ENCODE results near the gene SCFD1. TPM values are rescaled to one million over a fixed set of nuclear protein-coding genes. Genes with fewer than 3 reads are reported as not detected.

SCFD1 gene
- total RNA-seq, 1 donor from 2014 or later = 72.6 TPM

- no peaks in the 10 kb centered on the region for H3K9me3 ChIP-seq
- no peak for DNase-seq
- H3K27ac ChIP-seq = no peak overlapping the region
- peaks cover 11% of the 10 kb centered on the region for H3K36me3 ChIP-seq
- no peak for TF ChIP-seq CTCF (IDR thresholded peaks at IDR 0.05)
- no peak overlapping the region for H3K4me3 ChIP-seq
- intact Hi-C loops (cut with DNase I) = no loop called here
- H3K27me3 ChIP-seq = no peaks in the 10 kb centered on the region
- ATAC-seq = no peak
- no peaks in the 10 kb centered on the region for H3K4me1 ChIP-seq
Measured at GRCh38 chr14:30587141-30587540, 35.0 kb upstream of the SCFD1 start.

- DNase-seq = no peak
- intact Hi-C loops (cut with DNase I) = no loop called here
- peaks cover 11% of the 10 kb centered on the region for H3K36me3 ChIP-seq
Measured at GRCh38 chr14:30588873-30589272, 33.2 kb upstream of the SCFD1 start.

GRCh38 chr14:30596935-30597334, 25.2 kb upstream of the SCFD1 start:
- Histone ChIP-seq H3K27me3 (no peaks in the 10 kb centered on the region), H3K4me3 (no peak overlapping the region), H3K27ac (no peak overlapping the region), H3K36me3 (peaks cover 24% of the 10 kb centered on the region), H3K4me1 (no peaks in the 10 kb centered on the region), H3K9me3 (no peaks in the 10 kb centered on the region)
- ATAC-seq (no peak), DNase-seq (no peak)
- intact Hi-C loops (cut with DNase I) = no loop called here
- no peak for TF ChIP-seq CTCF (IDR thresholded peaks at IDR 0.05)

More at GRCh38 chr14:30588873-30589272, 33.2 kb upstream of the SCFD1 start:
- H3K27ac ChIP-seq = no peak overlapping the region
- TF ChIP-seq CTCF (IDR thresholded peaks at IDR 0.05) = no peak
- ATAC-seq = no peak
- H3K9me3 ChIP-seq = no peaks in the 10 kb centered on the region
- no peak overlapping the region for H3K4me3 ChIP-seq
- H3K4me1 ChIP-seq = no peaks in the 10 kb centered on the region
- no peaks in the 10 kb centered on the region for H3K27me3 ChIP-seq

GRCh38 chr14:30597504-30597903, 24.6 kb upstream of the SCFD1 start:
- peaks cover 28% of the 10 kb centered on the region for H3K36me3 ChIP-seq

GRCh38 chr14:30600922-30601918, 20.9 kb upstream of the SCFD1 start:
- Histone ChIP-seq H3K36me3 (peaks cover 38% of the 10 kb centered on the region), H3K4me3 (no peak overlapping the region), H3K27ac (no peak overlapping the region), H3K4me1 (no peaks in the 10 kb centered on the region), H3K9me3 (no peaks in the 10 kb centered on the region), H3K27me3 (no peaks in the 10 kb centered on the region)
- no peak for DNase-seq
- intact Hi-C loops (cut with DNase I) = no loop called here
- no peak for ATAC-seq
- no peak for TF ChIP-seq CTCF (IDR thresholded peaks at IDR 0.05)

More at GRCh38 chr14:30597504-30597903, 24.6 kb upstream of the SCFD1 start:
- ATAC-seq (no peak), DNase-seq (no peak)
- Histone ChIP-seq H3K27me3 (no peaks in the 10 kb centered on the region), H3K27ac (no peak overlapping the region), H3K4me3 (no peak overlapping the region), H3K4me1 (no peaks in the 10 kb centered on the region), H3K9me3 (no peaks in the 10 kb centered on the region)
- intact Hi-C loops (cut with DNase I) = no loop called here
- TF ChIP-seq CTCF (IDR thresholded peaks at IDR 0.05) = no peak

Measured in upper lobe of right lung (tissue), 1 donor.